ENCODE measurements around the gene ARHGEF25.

ARHGEF25 gene

DNA sequence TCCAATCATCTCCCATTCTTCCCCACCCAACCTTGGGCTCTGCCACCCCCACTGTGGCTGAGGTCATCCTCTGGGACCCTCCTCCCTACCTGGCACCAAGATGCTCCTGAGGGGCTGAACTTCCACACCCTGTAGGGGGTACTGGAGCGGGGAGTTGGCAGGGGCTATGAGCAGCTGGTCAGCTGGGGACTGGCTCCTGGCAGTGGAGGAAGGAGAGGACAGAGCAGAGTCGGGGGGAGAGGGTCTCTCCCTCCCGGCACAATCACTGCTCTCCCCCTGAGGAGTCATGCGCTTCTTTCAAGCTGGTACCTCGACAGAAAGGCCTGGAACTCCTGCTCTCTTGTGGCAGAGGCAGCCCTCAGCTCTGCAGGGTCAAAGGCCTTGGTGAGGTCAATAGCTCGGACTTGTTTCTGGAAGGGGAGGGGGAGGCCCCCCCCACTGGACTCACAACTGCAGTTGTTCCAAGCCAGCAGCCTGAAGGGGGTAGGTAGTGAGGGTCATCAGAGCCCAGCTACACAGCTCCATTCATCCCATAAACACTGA is 19.7 kb downstream of the ARHGEF25 start:
- DNase-seq (ENCODE audit: low read depth in 1 of 2, low spot score in 1 of 2) = no peak
- Histone ChIP-seq H3K27me3 (ENCODE audit: insufficient read depth, poor library complexity, severe bottlenecking) (peaks cover 59% of the 10 kb centered on the region), H3K4me3 (replicated peaks; ENCODE audit: insufficient read depth, low read length) (no peak overlapping the region), H3K27ac (replicated peaks) (no peak overlapping the region)
- TF ChIP-seq, protein P1, sequence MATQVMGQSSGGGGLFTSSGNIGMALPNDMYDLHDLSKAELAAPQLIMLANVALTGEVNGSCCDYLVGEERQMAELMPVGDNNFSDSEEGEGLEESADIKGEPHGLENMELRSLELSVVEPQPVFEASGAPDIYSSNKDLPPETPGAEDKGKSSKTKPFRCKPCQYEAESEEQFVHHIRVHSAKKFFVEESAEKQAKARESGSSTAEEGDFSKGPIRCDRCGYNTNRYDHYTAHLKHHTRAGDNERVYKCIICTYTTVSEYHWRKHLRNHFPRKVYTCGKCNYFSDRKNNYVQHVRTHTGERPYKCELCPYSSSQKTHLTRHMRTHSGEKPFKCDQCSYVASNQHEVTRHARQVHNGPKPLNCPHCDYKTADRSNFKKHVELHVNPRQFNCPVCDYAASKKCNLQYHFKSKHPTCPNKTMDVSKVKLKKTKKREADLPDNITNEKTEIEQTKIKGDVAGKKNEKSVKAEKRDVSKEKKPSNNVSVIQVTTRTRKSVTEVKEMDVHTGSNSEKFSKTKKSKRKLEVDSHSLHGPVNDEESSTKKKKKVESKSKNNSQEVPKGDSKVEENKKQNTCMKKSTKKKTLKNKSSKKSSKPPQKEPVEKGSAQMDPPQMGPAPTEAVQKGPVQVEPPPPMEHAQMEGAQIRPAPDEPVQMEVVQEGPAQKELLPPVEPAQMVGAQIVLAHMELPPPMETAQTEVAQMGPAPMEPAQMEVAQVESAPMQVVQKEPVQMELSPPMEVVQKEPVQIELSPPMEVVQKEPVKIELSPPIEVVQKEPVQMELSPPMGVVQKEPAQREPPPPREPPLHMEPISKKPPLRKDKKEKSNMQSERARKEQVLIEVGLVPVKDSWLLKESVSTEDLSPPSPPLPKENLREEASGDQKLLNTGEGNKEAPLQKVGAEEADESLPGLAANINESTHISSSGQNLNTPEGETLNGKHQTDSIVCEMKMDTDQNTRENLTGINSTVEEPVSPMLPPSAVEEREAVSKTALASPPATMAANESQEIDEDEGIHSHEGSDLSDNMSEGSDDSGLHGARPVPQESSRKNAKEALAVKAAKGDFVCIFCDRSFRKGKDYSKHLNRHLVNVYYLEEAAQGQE (IDR thresholded peaks at IDR 0.05; ENCODE audit: insufficient replicate concordance, low read depth) = no peak
- TF ChIP-seq GABPA (IDR thresholded peaks at IDR 0.05; ENCODE audit: low read depth) = no peak
- TF ChIP-seq, protein P2, sequence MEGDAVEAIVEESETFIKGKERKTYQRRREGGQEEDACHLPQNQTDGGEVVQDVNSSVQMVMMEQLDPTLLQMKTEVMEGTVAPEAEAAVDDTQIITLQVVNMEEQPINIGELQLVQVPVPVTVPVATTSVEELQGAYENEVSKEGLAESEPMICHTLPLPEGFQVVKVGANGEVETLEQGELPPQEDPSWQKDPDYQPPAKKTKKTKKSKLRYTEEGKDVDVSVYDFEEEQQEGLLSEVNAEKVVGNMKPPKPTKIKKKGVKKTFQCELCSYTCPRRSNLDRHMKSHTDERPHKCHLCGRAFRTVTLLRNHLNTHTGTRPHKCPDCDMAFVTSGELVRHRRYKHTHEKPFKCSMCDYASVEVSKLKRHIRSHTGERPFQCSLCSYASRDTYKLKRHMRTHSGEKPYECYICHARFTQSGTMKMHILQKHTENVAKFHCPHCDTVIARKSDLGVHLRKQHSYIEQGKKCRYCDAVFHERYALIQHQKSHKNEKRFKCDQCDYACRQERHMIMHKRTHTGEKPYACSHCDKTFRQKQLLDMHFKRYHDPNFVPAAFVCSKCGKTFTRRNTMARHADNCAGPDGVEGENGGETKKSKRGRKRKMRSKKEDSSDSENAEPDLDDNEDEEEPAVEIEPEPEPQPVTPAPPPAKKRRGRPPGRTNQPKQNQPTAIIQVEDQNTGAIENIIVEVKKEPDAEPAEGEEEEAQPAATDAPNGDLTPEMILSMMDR (IDR thresholded peaks at IDR 0.05; ENCODE audit: insufficient read depth, low read length) = no peak
- no peak for TF ChIP-seq SPI1 (IDR thresholded peaks at IDR 0.05; ENCODE audit: borderline replicate concordance, low read depth)
- TF ChIP-seq POLR2AphosphoS5 (IDR thresholded peaks at IDR 0.05; ENCODE audit: low read depth) = no peak

- TF ChIP-seq POLR2AphosphoS5 (IDR thresholded peaks at IDR 0.05; ENCODE audit: low read depth) (no peak), SPI1 (IDR thresholded peaks at IDR 0.05; ENCODE audit: borderline replicate concordance, low read depth) (no peak), GABPA (IDR thresholded peaks at IDR 0.05; ENCODE audit: low read depth) (no peak)
- TF ChIP-seq, protein P1 (IDR thresholded peaks at IDR 0.05; ENCODE audit: insufficient replicate concordance, low read depth) = no peak
- TF ChIP-seq, protein P2 (IDR thresholded peaks at IDR 0.05; ENCODE audit: insufficient read depth, low read length) = no peak
- no peak for DNase-seq (ENCODE audit: low read depth in 1 of 2, low spot score in 1 of 2)
- peaks cover 52% of the 10 kb centered on the region for H3K27me3 ChIP-seq (ENCODE audit: insufficient read depth, poor library complexity, severe bottlenecking)
- no peak overlapping the region for H3K27ac ChIP-seq (replicated peaks)
- H3K4me3 ChIP-seq (replicated peaks; ENCODE audit: insufficient read depth, low read length) = no peak overlapping the region
Measured at GRCh38 chr12:57631566-57632072, 20.4 kb downstream of the ARHGEF25 start.

- Histone ChIP-seq H3K4me3 (replicated peaks; ENCODE audit: insufficient read depth, low read length) (peak overlapping the region; percentile 42), H3K27ac (replicated peaks) (no peak overlapping the region), H3K27me3 (ENCODE audit: insufficient read depth, poor library complexity, severe bottlenecking) (peaks cover 45% of the 10 kb centered on the region)
- TF ChIP-seq, protein P1 (IDR thresholded peaks at IDR 0.05; ENCODE audit: insufficient replicate concordance, low read depth) = no peak
- TF ChIP-seq GABPA (IDR thresholded peaks at IDR 0.05; ENCODE audit: low read depth) (no peak), POLR2AphosphoS5 (IDR thresholded peaks at IDR 0.05; ENCODE audit: low read depth) (no peak), SPI1 (IDR thresholded peaks at IDR 0.05; ENCODE audit: borderline replicate concordance, low read depth) (no peak)
- TF ChIP-seq, protein P2 (IDR thresholded peaks at IDR 0.05; ENCODE audit: insufficient read depth, low read length) = no peak
- no peak for DNase-seq (ENCODE audit: low read depth in 1 of 2, low spot score in 1 of 2)
Measured at GRCh38 chr12:57632073-57632957, 21.1 kb downstream of the ARHGEF25 start.

Measured in HL-60 (cell line).